ENCODE measurements around the gene ISYNA1.

The ISYNA1 gene

GRCh38 chr19:18467978-18468377, 30.0 kb upstream of the ISYNA1 start:
- DNase-seq (ENCODE audit: low spot score), result no peak

GRCh38 chr19:18466354-18466753, 28.4 kb upstream of the ISYNA1 start:
- DNase-seq (ENCODE audit: low spot score), result no peak

- no peak for DNase-seq (ENCODE audit: low spot score)
Measured at GRCh38 chr19:18465964-18466339, 28.0 kb upstream of the ISYNA1 start.

- DNase-seq (ENCODE audit: low spot score), result no peak
Measured at GRCh38 chr19:18465214-18465963, 27.5 kb upstream of the ISYNA1 start.

- no peak for DNase-seq (ENCODE audit: low spot score)
Measured at GRCh38 chr19:18464646-18465045, 26.7 kb upstream of the ISYNA1 start.

GRCh38 chr19:18461471-18461870, 23.5 kb upstream of the ISYNA1 start:
- no peak for DNase-seq (ENCODE audit: low spot score)

- no peak for DNase-seq (ENCODE audit: low spot score)
Measured at GRCh38 chr19:18460900-18461299, 23.0 kb upstream of the ISYNA1 start.

GRCh38 chr19:18457483-18458331, 19.8 kb upstream of the ISYNA1 start:
- DNase-seq (ENCODE audit: low spot score), result no peak

- DNase-seq (ENCODE audit: low spot score), result no peak
Measured at GRCh38 chr19:18456974-18457373, 19.0 kb upstream of the ISYNA1 start.

- no peak for DNase-seq (ENCODE audit: low spot score)
Measured at GRCh38 chr19:18456279-18456678, 18.3 kb upstream of the ISYNA1 start.

- DNase-seq (ENCODE audit: low spot score), result no peak
Measured at GRCh38 chr19:18453269-18454024, 15.5 kb upstream of the ISYNA1 start.

- DNase-seq (ENCODE audit: low spot score), result no peak
Measured at GRCh38 chr19:18452386-18452785, 14.5 kb upstream of the ISYNA1 start.

- peak; percentile 91 for DNase-seq (ENCODE audit: low spot score)
Measured at GRCh38 chr19:18450931-18451836, 13.3 kb upstream of the ISYNA1 start.

GRCh38 chr19:18450021-18450930, 12.3 kb upstream of the ISYNA1 start:
- DNase-seq (ENCODE audit: low spot score), result no peak

GRCh38 chr19:18449552-18449951, 11.6 kb upstream of the ISYNA1 start:
- DNase-seq (ENCODE audit: low spot score), result no peak

GRCh38 chr19:18446811-18447359, 9.0 kb upstream of the ISYNA1 start:
- no peak for DNase-seq (ENCODE audit: low spot score)

- DNase-seq (ENCODE audit: low spot score), result no peak
Measured at GRCh38 chr19:18446145-18446810, 8.3 kb upstream of the ISYNA1 start.

- DNase-seq (ENCODE audit: low spot score), result no peak
Measured at GRCh38 chr19:18445262-18445948, 7.5 kb upstream of the ISYNA1 start.

GRCh38 chr19:18444513-18444912, 6.6 kb upstream of the ISYNA1 start:
- DNase-seq (ENCODE audit: low spot score), result no peak
